Measurements from ENCODE around the gene TMED1.

GRCh38 chr19:10884274-10884673 lies 48.3 kb upstream of the TMED1 start:
- TF ChIP-seq POLR2AphosphoS5 (IDR thresholded peaks at IDR 0.05) (no peak), CTCF (IDR thresholded peaks at IDR 0.05) (no peak), POLR2A (IDR thresholded peaks at IDR 0.05) (no peak)

Measured in prostate gland (tissue), 2 donors.